ENCODE data around the gene TLE3.

TLE3 gene

GRCh38 chr15:70031261-70031660, 66.5 kb downstream of the TLE3 start:
- no peak for DNase-seq (ENCODE audit: low read depth in 3 of 3)

- no peak for DNase-seq (ENCODE audit: low read depth in 3 of 3)
Measured at GRCh38 chr15:70030851-70031250, 66.9 kb downstream of the TLE3 start.

DNA sequence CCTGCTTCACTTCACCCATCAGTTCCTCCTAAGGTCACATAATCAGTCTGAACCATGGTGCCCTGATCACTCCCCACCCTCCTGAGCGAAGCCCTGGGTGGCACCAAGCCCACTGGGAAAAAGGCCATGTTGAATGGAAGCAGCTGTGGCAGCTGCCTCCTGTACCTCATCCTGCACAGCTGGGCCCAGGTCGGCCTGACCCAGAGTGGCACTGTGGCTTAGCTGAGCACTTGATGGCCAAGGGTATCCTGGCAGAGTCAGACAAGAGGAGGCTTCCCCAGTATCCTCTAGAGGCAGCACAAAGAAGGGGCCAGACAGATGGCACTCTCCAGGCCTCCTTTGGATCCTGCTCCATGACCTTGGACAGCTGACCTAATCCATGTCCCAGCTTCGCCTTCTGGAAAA, 68.4 kb downstream of the TLE3 start:
- no peak for DNase-seq (ENCODE audit: low read depth in 3 of 3)

- DNase-seq (ENCODE audit: low read depth in 3 of 3): no peak
Measured at GRCh38 chr15:70027518-70027917, 70.2 kb downstream of the TLE3 start.

DNA sequence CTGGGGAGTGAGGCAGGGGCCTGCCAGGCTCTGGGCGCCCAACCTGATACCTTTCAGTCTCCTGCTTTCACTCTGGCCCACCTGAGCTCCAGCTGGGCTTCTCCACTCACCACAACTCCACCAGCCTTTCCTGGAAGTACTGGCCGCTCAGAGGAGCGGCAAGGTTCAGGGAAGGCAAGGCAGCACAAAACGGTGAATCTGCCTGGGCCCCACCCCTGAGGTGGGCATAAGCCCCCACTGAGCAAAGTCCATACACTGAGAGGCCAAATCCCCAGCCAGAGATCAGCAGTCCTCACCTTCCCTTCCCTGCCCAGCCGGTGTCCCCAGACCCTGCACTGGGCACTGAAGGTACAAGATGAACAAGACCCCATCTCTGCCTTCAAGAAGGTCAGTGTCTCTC, 70.7 kb downstream of the TLE3 start:
- DNase-seq (ENCODE audit: low read depth in 3 of 3): no peak

DNA sequence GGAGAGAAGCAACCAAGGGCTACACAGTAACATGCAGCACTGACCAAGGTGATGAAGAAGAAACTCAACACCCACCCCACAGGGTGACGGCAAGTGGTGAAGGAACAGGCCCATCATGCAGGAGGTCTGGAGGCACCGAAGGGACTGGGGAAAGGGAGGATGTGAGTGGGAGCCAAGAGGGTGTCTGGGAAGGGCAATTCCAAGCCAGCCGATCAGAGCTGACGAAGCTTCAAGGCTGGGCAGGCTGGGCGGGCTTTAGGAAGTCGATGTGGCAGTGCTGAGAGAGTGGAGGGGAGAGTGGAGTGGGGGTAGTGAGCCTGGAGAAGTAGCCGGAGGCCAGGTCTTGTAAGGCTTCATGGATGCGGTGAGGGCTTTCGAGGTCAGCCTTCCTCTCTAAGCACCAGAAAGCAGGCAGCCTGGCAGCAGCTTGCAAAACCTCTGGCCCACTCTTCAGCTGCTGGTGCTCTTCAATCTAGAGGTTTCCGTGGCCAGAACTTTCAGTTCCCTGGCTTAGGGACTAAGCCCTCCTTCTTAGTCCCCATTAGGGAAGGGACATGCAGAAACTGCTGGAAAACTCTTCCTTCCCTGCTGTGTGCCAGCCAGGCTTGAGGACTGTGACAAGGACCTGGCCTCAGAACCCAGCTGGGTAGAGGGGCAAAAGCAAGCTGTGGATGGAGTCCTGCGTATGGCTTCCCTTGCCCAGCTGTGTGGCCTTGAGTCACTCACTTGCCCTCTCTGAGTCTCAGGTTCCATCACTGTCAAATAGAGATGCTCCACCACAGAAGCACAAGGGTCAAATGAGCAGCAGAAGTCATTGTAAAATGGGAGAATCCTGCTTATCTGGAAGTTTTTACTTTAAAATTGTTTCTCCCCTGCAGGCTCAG, 72.1 kb downstream of the TLE3 start:
- no peak for DNase-seq (ENCODE audit: low read depth in 3 of 3)

GRCh38 chr15:70024521-70024920, 73.2 kb downstream of the TLE3 start:
- no peak for DNase-seq (ENCODE audit: low read depth in 3 of 3)

GRCh38 chr15:70023769-70024491, 73.8 kb downstream of the TLE3 start:
- DNase-seq (ENCODE audit: low read depth in 3 of 3): no peak

- peak in 1 of 3 experiments; percentile 16 for DNase-seq (ENCODE audit: low read depth in 3 of 3)
Measured at GRCh38 chr15:70023064-70023768, 74.5 kb downstream of the TLE3 start.

DNA sequence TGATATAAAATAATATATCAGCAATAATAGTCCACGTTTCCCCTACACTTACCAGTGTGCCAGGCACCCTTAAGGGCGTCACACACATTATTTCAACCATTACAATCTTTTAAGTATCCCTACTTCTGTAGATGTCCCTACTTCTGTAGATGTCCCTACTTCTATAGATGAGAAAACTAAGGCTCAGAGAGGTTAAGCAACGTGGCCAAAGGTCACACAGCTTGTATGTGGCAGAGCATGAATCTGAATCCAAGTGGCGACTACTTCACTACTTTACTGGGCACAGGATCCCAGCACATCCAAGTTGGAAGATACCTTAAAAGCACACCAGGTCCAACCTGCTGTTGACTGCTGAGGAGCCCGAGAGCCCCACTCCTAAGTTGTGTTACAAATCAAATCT, 77.5 kb downstream of the TLE3 start:
- no peak for DNase-seq (ENCODE audit: low read depth in 3 of 3)

DNA sequence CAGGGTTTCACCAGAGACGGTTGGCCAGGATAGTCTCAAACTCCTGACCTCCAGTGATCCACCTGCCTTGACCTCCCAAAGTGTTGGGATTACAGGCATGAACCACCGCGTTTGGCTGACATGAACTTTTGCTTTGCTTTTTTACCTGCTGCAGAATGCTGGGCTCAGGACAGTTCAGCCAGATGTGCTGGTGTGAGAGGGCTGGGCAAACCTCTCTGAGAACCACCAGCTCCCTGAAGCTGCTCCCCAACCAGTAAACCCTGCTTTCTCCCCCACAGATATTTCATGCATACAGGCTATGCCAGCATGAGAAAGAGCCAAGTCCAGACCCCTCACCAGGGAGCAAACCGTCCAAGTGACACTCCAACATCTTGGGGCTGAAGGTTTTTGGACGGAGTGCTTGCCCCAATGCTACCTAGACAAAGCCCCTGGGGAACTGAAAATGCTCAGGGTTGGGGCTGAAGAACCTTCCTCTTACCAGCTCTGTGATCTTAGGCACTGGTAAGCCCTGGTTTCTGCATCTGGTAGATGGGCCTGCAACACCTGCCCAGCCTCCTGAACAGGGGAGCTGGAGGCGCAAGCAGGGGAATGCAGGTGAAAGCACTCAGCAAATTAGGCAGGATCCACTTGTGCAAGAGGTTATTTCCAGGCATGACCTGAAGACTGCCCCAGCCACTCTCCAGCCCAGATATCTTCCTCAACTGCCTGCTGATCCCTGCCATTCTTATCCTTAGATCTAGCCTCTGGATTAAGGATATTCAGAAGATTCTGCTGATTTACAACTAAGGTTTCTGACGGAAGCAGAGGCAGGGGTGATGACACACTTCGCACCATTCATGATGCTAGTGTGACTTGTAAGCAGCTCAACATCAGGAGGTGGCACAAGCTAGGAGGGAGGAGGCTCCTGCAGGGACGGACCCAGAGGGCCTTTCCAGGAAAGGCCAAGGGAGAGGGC, 78.8 kb downstream of the TLE3 start:
- no peak for DNase-seq (ENCODE audit: low read depth in 3 of 3)

DNA sequence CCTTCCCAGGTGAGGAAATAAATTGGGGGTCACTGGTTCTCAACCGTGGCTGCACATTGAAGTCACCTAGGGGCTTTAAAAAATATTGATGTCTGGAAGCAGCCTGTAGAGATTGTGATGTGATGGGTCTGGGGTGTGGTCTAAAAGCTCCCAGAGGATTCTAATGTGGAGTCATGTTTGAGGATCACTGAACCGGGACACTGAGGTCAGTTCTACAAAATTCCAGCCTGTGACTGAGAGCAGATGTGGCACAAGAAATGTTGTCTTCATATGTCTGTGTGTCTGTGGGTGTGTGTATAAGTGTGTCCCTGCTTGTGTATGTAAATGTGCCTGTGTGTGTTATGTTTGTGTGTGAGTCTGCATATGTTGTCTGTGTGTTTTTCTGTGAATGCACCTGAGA, 79.9 kb downstream of the TLE3 start:
- no peak for DNase-seq (ENCODE audit: low read depth in 3 of 3)

GRCh38 chr15:70017025-70017424, 80.7 kb downstream of the TLE3 start:
- DNase-seq (ENCODE audit: low read depth in 3 of 3): no peak

DNA sequence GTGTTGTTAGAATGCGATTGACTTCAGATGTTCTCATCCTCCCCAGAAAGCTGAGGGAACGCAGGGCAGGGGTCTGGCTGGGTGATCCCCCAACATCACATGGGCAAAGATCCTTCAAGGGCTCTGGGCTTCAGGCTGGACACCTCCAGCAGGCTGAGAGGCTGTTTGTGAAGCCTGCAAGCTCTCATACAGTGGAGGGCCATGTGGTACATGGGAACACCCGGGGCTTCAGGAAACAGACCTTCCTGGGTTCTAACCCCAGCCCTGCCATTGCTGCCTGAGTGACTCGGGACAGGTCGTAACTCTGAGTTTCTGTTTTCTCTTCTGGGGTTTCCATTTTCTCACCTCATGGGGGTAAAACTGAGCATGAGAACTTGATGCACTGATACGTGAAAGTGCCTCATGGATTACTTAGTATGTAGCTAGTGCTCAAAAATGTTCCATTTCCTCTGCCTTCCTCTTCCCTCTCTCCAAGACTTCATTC, 81.2 kb downstream of the TLE3 start:
- no peak for DNase-seq (ENCODE audit: low read depth in 3 of 3)

- no peak for DNase-seq (ENCODE audit: low read depth in 3 of 3)
Measured at GRCh38 chr15:70014860-70015490, 82.7 kb downstream of the TLE3 start.

DNA sequence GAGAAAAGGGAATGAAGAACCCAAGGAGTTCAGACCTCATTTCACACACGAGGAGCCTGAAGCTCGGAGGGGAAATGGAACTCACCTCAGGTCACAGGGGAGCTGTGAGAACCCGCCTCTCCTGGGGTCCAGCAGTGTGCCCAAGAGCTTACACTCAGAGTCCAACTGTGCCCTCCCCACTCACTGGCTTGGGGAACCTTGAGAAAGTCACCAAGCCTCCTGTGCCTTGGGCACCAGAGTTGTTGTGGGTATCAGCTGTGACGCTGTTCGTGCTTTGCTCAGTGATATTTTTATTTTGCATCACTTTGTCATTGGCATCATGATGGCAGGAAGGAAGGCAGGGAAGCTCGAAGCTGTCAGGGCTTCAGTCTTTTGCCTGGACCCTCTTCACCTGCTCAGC, 83.4 kb downstream of the TLE3 start:
- no peak for DNase-seq (ENCODE audit: low read depth in 3 of 3)

DNA sequence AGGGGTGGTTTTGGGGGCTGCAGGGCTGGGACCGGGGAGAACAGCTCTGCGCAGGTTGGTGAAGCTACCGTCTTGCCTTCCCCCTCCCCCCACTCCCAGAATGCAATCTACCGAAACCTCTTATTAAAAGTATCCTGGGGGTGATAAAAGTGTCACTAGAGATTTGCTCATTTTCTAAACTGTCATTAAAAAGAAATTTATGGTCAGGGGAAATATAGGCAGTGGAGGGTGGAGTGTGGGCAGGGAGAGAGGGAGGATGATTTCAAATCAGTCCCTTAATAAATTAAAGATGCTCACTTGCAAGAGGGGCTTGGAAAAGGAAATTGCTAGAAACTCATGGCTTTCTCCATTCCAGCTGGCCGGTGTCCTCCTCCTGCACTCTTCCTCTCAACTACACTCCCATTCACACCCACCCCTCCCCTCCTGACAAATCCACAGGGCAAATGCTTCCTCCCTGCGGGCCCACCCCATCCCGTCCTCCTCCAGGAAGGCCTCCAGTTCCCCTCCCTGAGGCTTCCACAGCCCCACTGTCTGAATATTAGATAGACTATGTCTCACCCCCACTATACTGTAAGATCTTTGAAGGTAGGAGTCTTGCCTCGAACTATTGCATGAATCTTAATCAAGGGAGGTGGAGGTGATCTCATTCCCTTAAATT, 83.9 kb downstream of the TLE3 start:
- no peak for DNase-seq (ENCODE audit: low read depth in 3 of 3)

GRCh38 chr15:70012895-70013294, 84.8 kb downstream of the TLE3 start:
- no peak for DNase-seq (ENCODE audit: low read depth in 3 of 3)

- DNase-seq (ENCODE audit: low read depth in 3 of 3): no peak
Measured at GRCh38 chr15:70008697-70009290, 88.9 kb downstream of the TLE3 start.
